Smooth muscle cell of bladder (primary cell): Measurements from ENCODE around the gene COL27A1. TPM values are rescaled to one million over a fixed set of nuclear protein-coding genes. Genes with fewer than 3 reads are reported as not detected.

Experiments
- total RNA-seq: library from RNA; depleted of rRNA; stranded (reverse); fragments of >200 nt; gene quantifications from 2 replicates; pipeline ENCODE4 v1.2.3, GENCODE V29; 2014

Gene COL27A1
- total RNA-seq: 3.0 and 7.1 TPM in 2 replicates

GRCh38 chr9:114155263-114155994, at the start of gene COL27A1:
COL27A1 (plus strand) TSS chr9:114155537; CDS start chr9:114155951, 414 bp downstream.

DNA sequence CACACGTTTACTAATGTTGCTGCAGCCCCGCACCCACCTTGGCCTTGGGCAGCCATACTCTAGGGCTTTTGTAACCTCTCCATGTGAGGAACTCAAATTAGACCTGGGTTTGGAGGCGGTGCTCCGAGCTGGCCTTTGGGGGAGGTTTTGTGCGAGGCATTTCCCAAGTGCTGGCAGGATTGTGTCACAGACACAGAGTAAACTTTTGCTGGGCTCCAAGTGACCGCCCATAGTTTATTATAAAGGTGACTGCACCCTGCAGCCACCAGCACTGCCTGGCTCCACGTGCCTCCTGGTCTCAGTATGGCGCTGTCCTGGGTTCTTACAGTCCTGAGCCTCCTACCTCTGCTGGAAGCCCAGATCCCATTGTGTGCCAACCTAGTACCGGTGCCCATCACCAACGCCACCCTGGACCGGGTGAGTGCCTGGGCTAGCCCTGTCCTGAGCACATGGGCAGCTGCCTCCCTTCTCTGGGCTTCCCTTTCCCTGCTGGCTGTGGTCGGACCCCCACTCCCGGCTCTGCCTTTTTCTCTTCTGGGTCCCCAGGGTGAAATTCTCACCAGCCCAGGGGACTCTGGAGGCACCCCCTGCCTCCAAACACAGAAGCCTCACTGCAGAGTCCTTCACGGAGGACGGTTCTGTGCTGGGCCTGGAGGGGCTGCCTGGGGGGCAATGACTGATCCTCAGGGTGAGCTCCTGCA, 167.6 kb downstream of the COL27A1 start, which contains the start of gene ORM1:
Gene ORM1 (plus strand): TSS at position 268 of the 701 bp plus-strand sequence. CDS start 36 bp downstream, at position 304.

DNA sequence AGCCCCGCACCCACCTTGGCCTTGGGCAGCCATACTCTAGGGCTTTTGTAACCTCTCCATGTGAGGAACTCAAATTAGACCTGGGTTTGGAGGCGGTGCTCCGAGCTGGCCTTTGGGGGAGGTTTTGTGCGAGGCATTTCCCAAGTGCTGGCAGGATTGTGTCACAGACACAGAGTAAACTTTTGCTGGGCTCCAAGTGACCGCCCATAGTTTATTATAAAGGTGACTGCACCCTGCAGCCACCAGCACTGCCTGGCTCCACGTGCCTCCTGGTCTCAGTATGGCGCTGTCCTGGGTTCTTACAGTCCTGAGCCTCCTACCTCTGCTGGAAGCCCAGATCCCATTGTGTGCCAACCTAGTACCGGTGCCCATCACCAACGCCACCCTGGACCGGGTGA, 174.3 kb downstream of the COL27A1 start, which contains the start of gene ORM2:
Gene ORM2 (plus strand): TSS at position 245 of the 398 bp plus-strand sequence. CDS start 36 bp downstream, at position 281.

Other genes with a start within 250 kb of the COL27A1 start
- 0.28 and 0.46 TPM in 2 replicates for gene AMBP, start 77.2 kb upstream of the COL27A1 start, total RNA-seq
- not detected in 2 replicates for gene KIF12, start 56.2 kb upstream of the COL27A1 start, total RNA-seq
- gene ORM1, start 167.6 kb downstream of the COL27A1 start, total RNA-seq: not detected in 2 replicates
- not detected in 2 replicates for gene ORM2, start 174.3 kb downstream of the COL27A1 start, total RNA-seq
- 7.1 and 8.7 TPM in 2 replicates for gene AKNA, start 232.4 kb downstream of the COL27A1 start, total RNA-seq